Endothelial cell of umbilical vein (primary cell): Measurements from ENCODE around the gene SUSD6. TPM values are rescaled to one million over a fixed set of nuclear protein-coding genes. Genes with fewer than 3 reads are reported as not detected.

ENCODE experiments used
- BruUV-seq: library from RNA; stranded (reverse); fragments of 400-500 nt; replicated peaks from 2 replicates; lab custom pipeline; 2021; lab: Mats Ljungman, UMichigan
- CTCF ChIA-PET: fragments of 300-600, 350-600 bp; sonication (Branson Sonifier 250); formaldehyde crosslinking; loops from one replicate; lab custom pipeline; 2021; ENCODE audit warnings: antibody characterized with exemption, inconsistent platforms; lab: Charles Lee
- POLR2A ChIA-PET: fragments of 300-600, 350-600 bp; sonication (Branson Sonifier 250); formaldehyde crosslinking; loops from one replicate; lab custom pipeline; 2021; ENCODE audit warnings: antibody characterized with exemption, inconsistent platforms; lab: Charles Lee
- DNase-seq: peaks from one replicate; pipeline ENCODE4 v3.0.0-alpha.2; 2011; ENCODE audit warnings: low read depth, low spot score
- FAIRE-seq: peaks from 2 replicates; lab custom pipeline; 2011; peaks lifted over from hg19 to GRCh38; lab: Jason Lieb, UNC
- H2AFZ ChIP-seq: 2 replicates; pipeline ENCODE4 v1.6.0; 2012; ENCODE audit warnings: low read depth, low read length, control low read depth, inconsistent platforms
- H3K27ac ChIP-seq: 2 replicates; pipeline ENCODE4 v1.5.1; 2011; ENCODE audit warnings: low read depth, mild to moderate bottlenecking, control low read depth, low read length, moderate library complexity; ENCODE audit not compliant: insufficient read depth
- H3K27me3 ChIP-seq, 2 experiments: 2 replicates each; pipeline versions ENCODE4 v1.6.0 to v1.6.1; 2011; ENCODE audit warnings: low read length in 2 of 2, mixed read lengths in 1 of 2; ENCODE audit not compliant: control insufficient read depth in 2 of 2, insufficient read depth in 2 of 2
- H3K36me3 ChIP-seq, 2 experiments: 2 replicates in 1 of 2; 3 replicates in 1 of 2; pipeline ENCODE4 v1.5.1; 2011; ENCODE audit warnings: low read length in 2 of 2, mild to moderate bottlenecking in 1 of 2, moderate library complexity in 1 of 2; ENCODE audit not compliant: control insufficient read depth in 2 of 2, insufficient read depth in 2 of 2; ENCODE audit errors: extremely low read depth in 1 of 2
- H3K4me1 ChIP-seq: 3 replicates; pipeline ENCODE4 v1.5.1; 2011; ENCODE audit warnings: mild to moderate bottlenecking, low read length; ENCODE audit not compliant: control insufficient read depth, insufficient read depth; ENCODE audit errors: extremely low read depth
- H3K4me2 ChIP-seq: 2 replicates; pipeline ENCODE4 v1.6.1; 2011; ENCODE audit warnings: low read length, control low read depth, mixed read lengths; ENCODE audit not compliant: insufficient read depth
- H3K4me3 ChIP-seq, 3 experiments: fragments of 200-600 bp in 1 of 3; sonication (generic), shearing (Covaris generic) in 1 of 3; replicated peaks in 1 of 3; 2 replicates each; pipeline ENCODE4 v1.5.1; 2011 to 2016; ENCODE audit warnings: control low read depth in 3 of 3, low read length in 3 of 3, mild to moderate bottlenecking in 2 of 3, inconsistent platforms in 1 of 3, low read depth in 1 of 3, moderate library complexity in 1 of 3; ENCODE audit not compliant: insufficient read depth in 1 of 3
- H3K79me2 ChIP-seq: 2 replicates; pipeline ENCODE4 v1.6.0; 2012; ENCODE audit warnings: low read length, inconsistent platforms; ENCODE audit not compliant: control insufficient read depth, insufficient read depth
- H3K9ac ChIP-seq: replicated peaks from 2 replicates; pipeline ENCODE3; 2011; ENCODE audit warnings: low read length, control low read depth; ENCODE audit not compliant: insufficient read depth; ENCODE audit errors: extremely low read depth
- H3K9me1 ChIP-seq: replicated peaks from 3 replicates; pipeline ENCODE4 v1.6.0; 2011; ENCODE audit warnings: mild to moderate bottlenecking, low read length; ENCODE audit not compliant: control insufficient read depth, insufficient read depth; ENCODE audit errors: extremely low read depth
- H3K9me3 ChIP-seq: replicated peaks from 2 replicates; pipeline ENCODE4 v1.5.1; 2012; ENCODE audit warnings: low read length, inconsistent platforms; ENCODE audit not compliant: control insufficient read depth, insufficient read depth
- H4K20me1 ChIP-seq: replicated peaks from 2 replicates; pipeline ENCODE3; 2011; ENCODE audit warnings: mild to moderate bottlenecking, low read length; ENCODE audit not compliant: control insufficient read depth, insufficient read depth; ENCODE audit errors: extremely low read depth
- CTCF ChIP-seq, 2 donors: IDR thresholded peaks; 1 replicate in 1 of 2; 2 replicates in 1 of 2; pipeline ENCODE4 v1.5.1; 2011; ENCODE audit warnings: low read length in 2 of 2, mild to moderate bottlenecking in 2 of 2, moderate library complexity in 2 of 2, control low read depth in 1 of 2, inconsistent platforms in 1 of 2, low read depth in 1 of 2; ENCODE audit not compliant: insufficient read depth in 1 of 2; ENCODE audit errors: extremely low read depth in 1 of 2
- EZH2 ChIP-seq: IDR thresholded peaks from 2 replicates; pipeline ENCODE4 v1.6.1; 2012; ENCODE audit warnings: borderline replicate concordance, low read depth, mild to moderate bottlenecking, moderate library complexity, low read length, inconsistent platforms; ENCODE audit not compliant: severe bottlenecking
- FOS ChIP-seq: IDR thresholded peaks from 2 replicates; pipeline ENCODE4 v1.6.1; 2011; ENCODE audit warnings: mild to moderate bottlenecking, low read length, moderate library complexity, borderline replicate concordance; ENCODE audit not compliant: insufficient read depth
- GATA2 ChIP-seq: IDR thresholded peaks from 2 replicates; pipeline ENCODE4 v1.7.0; 2011; ENCODE audit warnings: low read depth, mild to moderate bottlenecking, moderate library complexity, mixed read lengths, low read length; ENCODE audit not compliant: insufficient read length, insufficient read depth
- JUN ChIP-seq: IDR thresholded peaks from 2 replicates; pipeline ENCODE4 v1.6.1; 2011; ENCODE audit warnings: borderline replicate concordance, low read depth; ENCODE audit not compliant: insufficient read length, insufficient read depth
- MAX ChIP-seq: IDR thresholded peaks from 2 replicates; pipeline ENCODE4 v1.6.1; 2011; ENCODE audit not compliant: insufficient read depth, insufficient read length
- MYC ChIP-seq: IDR thresholded peaks from one replicate; pipeline ENCODE4 v1.6.1; 2011; ENCODE audit warnings: mild to moderate bottlenecking, low read depth, low read length
- POLR2A ChIP-seq: IDR thresholded peaks from 2 replicates; pipeline ENCODE4 v1.6.1; 2012; ENCODE audit warnings: low read depth, mild to moderate bottlenecking, control low read depth, low read length
- POLR2AphosphoS5 ChIP-seq: IDR thresholded peaks from 2 replicates; pipeline ENCODE4 v1.6.1; 2012; ENCODE audit warnings: low read depth, mild to moderate bottlenecking, control low read depth, low read length, moderate library complexity; ENCODE audit not compliant: insufficient read depth
- dilution Hi-C: fragments of 300-500 bp; cut with MboI; formaldehyde crosslinking; loops from one replicate; pipeline ENCODE4 v1.15.0; 2019; ENCODE audit warnings: low sequenced_read_pairs; ENCODE audit not compliant: extremely low pct_ligation_motif_present
- intact Hi-C: fragments of 100-400 bp; cut with micrococcal nuclease; formaldehyde crosslinking; loops from one replicate; pipeline ENCODE4 v1.10.0; 2022
- polyA plus RNA-seq, 4 experiments: library from polyadenylated mRNA; depleted of rRNA in 3 of 4; stranded (reverse) in 3 of 4; unstranded in 1 of 4; fragments of >200 nt; gene quantifications; 2 replicates each; pipeline versions ENCODE4 v1.2.1 to v1.2.3, GENCODE V29; 2011 to 2012; ENCODE audit warnings: missing spikeins in 1 of 4
- total RNA-seq: library from RNA; stranded (reverse); gene quantifications from 2 replicates; pipeline ENCODE4 v1.2.3, GENCODE V29; 2021

The SUSD6 gene
- total and polyA plus RNA-seq, 2 donors (not counting 3 experiments of a cell fraction or from before 2014, with no cell fraction given): 13.4 to 19.5 TPM

DNA sequence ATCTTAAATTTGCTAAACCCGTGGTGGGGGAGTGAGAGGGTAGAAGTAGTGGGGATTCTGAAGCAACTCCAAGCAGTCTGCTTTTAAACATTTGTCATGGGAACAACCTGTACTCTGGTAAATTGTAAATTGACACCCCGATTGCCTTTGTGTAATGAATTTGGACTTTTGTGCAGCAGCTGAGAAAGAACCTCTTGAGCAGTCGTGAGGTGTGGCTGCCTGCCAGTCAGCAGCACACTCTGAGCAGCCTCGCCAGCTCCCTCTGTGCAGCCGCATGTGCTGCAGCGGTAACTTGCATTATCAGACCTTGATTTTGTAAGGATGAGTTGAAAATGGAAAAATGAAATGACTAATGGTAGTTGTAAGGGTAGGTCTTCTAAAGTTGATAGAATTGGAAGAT, 74.3 kb downstream of the SUSD6 start:
- Histone ChIP-seq H4K20me1 (peaks cover 3% of the 10 kb centered on the region), H3K4me2 (no peak overlapping the region), H3K4me1 (no peaks in the 10 kb centered on the region), H3K27ac (no peak overlapping the region), H3K9me3 (no peaks in the 10 kb centered on the region), H3K9ac (no peak overlapping the region), H3K79me2 (no peaks in the 10 kb centered on the region), H2AFZ (no peak overlapping the region), H3K27me3 (no peaks in the 10 kb centered on the region), H3K4me3 (no peak overlapping the region), H3K36me3 (no peaks in the 10 kb centered on the region), H3K9me1 (no peaks in the 10 kb centered on the region)
- FAIRE-seq: no peak
- CTCF ChIA-PET: no interaction called here
- BruUV-seq: no TSS peak
- dilution Hi-C loops (no loop called here), intact Hi-C loops (no loop called here)
- TF ChIP-seq JUN (no peak), CTCF (IDR thresholded peaks at IDR 0.05; ENCODE audit: extremely low read depth in 1 of 2, insufficient read depth in 1 of 2, low read depth in 1 of 2, low read length in 2 of 2) (no peak), POLR2A (no peak), MAX (no peak), FOS (no peak), POLR2AphosphoS5 (no peak), GATA2 (no peak), EZH2 (no peak), MYC (no peak)
- POLR2A ChIA-PET: no interaction called here
- no peak for DNase-seq
